SKM-1 treated with dmso at 0.1 percent for 144 hours (cell line): Measurements from ENCODE around the gene MTCL1.
A peak's percentile ranks its signal among the peaks of the same experiment; 100 is the strongest.

Experiments used
- DNase-seq: peaks from one replicate; lab custom pipeline; 2025; ENCODE audit not compliant: unreplicated experiment; lab: John Stamatoyannopoulos, UW

Gene MTCL1

DNA sequence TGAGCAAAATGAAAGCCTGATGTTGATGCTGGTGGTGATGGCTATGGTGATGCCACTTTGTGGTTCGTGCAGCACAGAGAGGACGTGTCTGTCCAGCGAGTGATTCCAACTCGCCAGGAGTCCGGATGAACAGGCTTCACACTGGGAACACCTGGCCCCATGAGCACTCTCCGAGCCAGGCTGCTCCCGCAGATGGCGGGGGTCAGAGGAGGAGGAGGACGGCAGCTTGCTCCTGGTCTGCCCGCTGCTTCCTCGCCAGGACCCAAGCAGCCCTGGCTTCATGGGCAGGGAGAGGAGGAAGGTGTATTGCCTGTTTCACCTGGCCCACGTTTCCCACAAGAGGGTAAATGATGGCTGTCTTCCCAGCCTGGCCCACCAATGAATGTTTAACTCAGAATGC lies 121.6 kb downstream of the MTCL1 start:
- no peak for DNase-seq

DNA sequence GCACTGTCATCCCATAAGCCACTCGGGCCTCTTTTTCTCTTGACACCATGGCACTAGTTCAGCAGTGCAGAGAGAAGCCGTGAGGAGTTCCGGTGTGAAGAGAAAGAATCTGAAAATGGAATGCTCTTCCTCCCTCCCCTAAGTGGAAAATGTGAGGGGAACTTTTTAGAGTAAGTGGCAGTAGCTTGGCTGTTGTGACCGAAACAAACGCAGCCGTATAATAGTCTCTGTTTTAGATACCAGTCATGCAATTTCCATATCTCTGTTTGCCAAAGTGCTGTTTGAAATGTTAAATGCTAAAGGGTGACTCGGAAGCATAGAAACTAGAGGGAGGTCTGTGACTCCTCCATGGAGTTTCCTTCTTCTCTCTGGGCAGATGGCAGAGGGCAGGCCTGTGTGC lies 122.9 kb downstream of the MTCL1 start:
- DNase-seq, result no peak

GRCh38 chr18:8828798-8829197 lies 123.4 kb downstream of the MTCL1 start:
- no peak for DNase-seq

DNA sequence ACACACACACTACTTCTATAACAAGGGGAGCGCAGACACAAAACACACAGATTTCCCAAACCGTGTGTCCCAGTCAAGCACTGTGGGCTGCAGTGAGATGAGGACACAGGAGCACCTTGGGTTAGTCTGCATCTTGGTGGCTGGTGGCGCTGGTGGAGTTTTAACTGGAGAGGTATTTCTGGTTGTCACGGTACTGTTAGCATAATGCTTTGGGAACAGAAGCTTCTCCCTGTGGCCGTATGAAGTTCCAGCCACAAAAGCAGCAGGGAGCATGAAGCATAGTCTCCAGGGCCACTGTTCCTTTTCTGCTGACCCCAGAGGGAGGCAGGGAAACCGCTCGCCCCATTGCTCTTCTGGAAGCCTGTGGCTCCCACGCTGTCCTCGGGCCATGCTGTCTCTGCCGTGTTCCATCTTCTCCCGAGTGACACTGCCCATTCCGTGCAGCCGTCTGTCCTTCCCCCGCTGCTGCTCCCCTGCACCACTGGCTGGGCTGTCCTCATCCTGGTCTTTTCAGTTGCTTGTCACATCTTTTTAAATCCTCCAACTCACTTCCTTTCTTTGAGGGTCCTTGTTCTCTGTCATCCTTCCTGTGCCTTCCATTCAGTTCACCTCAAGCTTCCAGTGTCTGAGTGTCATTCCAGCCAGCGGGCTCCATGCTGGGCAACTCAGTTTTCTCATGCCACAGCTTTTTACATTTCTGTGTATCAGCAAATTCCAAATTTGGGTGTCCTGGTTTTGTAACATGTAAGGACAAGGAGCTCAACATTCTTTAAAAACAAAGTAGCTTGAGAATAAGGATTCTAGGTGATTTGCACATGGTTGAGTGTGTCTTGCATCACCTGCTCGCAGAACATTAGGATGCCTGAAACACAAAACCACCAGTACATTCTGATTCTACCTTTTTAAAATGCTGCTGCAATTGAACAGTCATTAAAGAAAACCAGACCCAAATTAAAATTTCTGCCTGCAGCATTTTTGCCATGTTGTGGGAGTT lies 125.0 kb downstream of the MTCL1 start:
- no peak for DNase-seq

DNA sequence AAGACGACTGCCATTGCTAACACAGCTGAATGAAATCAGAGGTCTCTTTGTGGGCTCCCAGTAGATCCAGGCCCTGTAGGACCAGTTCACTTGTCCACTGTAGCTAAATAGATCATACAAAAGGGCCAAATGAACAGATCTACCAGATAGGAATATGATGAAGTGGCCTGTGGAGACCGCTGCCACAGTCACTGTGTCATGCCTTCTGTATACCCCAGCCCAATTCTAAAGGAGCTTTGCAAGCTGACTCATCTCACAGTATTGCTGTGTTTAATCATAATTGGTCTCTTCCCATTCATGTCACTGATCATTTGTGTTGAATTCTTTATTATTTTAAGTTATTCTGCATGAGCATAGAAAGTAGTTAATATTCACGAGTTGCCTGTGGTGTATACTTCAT lies 125.8 kb downstream of the MTCL1 start:
- DNase-seq, result no peak

GRCh38 chr18:8831531-8831930 lies 126.2 kb downstream of the MTCL1 start:
- no peak for DNase-seq

- DNase-seq, result no peak
Observed at GRCh38 chr18:8833480-8833879, 128.1 kb downstream of the MTCL1 start.

GRCh38 chr18:8834881-8835280 lies 129.5 kb downstream of the MTCL1 start:
- DNase-seq, result no peak

GRCh38 chr18:8835521-8835953 lies 130.2 kb downstream of the MTCL1 start:
- DNase-seq, result peak; percentile 9

GRCh38 chr18:8839281-8839680 lies 133.9 kb downstream of the MTCL1 start:
- no peak for DNase-seq

GRCh38 chr18:8841781-8842485 lies 136.6 kb downstream of the MTCL1 start:
- no peak for DNase-seq

DNA sequence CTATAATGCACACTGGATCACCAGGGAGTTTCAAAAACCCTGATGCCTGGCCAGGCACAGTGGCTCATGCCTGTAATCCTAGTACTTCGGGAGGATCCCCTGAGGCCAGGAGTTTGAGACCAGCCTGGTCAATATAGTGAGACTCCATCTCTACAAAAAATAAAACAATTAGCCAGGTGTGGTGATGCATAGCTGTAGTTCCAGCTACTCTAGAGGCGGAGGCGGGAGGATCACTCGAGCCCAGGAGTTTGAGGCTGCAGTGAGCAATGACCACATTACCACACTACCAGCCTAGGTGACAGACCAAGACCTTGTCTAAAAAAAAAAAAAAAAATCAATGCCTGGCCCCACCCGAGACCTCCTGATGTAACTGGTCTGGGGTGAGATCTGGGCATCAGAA lies 137.2 kb downstream of the MTCL1 start:
- DNase-seq, result no peak

GRCh38 chr18:8843005-8843404 lies 137.6 kb downstream of the MTCL1 start:
- DNase-seq, result no peak

- DNase-seq, result no peak
Observed at GRCh38 chr18:8844721-8845148, 139.4 kb downstream of the MTCL1 start.

DNA sequence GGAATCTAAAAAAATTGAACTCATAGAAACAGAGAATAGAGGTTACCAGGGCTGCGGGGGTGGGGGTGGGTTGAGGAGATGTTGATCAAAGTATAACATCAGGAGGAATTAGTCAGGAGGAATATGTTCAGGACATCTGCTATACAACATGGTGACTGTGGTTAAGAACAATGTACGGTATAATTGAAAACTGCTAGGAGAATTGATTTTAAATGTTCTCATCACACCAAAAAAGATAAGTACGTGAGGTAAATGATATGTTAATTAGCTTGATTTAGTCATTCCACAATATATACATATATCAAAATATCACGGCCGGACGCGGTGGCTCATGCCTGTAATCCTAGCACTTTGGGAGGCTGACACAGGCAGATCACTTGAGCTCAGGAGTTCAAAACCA lies 140.2 kb downstream of the MTCL1 start:
- DNase-seq, result no peak

DNA sequence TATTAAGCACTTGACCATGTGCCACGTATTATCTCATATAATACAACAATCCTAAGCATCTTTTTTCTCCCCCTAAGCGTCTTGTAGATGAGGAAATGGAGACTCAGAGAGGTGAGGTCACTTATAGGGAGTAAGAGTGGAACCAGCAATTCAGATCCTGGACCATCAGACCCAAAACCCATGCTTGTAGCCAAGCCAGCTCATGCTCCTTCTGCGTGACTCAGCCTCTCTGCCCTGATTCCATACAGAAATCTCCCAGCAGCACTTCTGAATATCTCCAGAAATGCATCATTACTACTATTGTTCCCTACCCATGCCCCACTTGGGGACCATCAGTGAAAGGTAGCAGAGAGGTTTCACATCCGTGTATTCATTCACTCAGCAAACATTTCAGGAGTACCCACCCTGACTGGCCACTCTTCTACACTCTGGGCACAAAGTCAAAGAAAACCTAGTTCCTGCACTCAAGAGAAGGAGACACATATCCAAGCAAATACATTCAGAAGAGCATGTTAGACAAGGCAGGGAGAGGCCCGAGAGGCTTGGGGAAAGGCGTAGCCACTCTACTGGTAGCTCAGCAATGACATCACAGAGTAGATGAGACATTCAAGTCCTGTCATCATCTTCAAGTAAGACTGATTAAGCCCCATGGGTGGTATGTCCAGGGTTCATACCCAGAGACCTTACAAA lies 141.9 kb downstream of the MTCL1 start:
- no peak for DNase-seq

GRCh38 chr18:8847900-8848299 lies 142.5 kb downstream of the MTCL1 start:
- DNase-seq, result no peak

DNA sequence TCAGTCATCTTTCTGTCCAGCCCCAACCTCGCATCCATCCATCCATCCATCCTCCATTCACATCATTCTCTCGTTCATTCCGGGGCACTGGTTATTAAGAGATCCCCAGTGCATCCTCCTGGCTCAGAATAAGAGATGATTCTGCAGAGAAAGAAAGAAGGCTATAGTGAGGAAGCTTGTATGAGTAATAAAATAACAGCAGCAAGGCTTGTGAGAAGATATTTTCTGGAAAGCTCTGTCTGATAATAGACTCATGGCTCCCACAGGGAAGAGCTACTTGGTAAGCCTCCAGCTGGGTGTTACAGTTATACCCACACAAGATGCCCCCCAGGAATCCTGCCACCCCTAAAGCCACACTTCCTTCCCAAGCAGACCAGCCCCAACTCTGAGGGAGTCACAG lies 143.2 kb downstream of the MTCL1 start:
- no peak for DNase-seq

DNA sequence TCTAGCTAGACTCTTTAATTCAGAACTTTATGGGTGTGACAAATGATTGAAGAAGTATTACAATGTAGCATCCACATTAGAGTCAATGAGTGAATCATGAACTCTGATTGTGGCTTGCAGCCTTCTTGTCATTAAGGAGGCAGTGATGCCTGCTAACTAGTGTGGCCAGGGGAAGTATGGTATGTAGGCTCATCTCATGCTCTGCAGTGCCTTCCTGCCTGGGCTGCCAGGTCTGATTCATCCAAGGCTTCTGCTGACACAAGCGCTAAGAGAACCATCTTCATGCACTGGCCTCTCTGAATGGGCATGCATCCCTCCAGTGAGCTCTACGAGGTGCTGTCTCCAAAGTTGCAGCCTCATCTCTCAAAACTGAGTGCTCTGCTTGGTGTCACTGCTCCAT lies 144.3 kb downstream of the MTCL1 start:
- no peak for DNase-seq

DNA sequence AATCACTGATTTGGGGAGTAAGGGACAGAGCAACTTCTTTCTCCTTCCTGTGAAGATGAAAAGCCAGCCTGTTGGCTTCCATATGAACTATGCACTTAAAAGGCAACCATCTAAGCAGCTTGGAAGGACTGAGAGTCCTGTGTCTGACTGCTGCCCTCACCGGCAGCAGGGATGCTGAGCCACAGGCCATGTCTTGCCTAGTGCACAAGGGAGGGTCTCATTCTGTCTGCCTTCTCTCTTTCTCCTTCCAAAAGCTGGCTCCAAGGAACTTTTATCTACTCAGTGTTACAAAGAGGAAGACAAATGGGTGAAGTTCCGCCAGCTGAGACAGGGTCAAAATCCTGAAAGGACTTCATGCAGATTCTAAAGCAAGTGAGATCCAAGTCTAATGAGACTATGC lies 146.3 kb downstream of the MTCL1 start:
- DNase-seq, result no peak

GRCh38 chr18:8854550-8854949 lies 149.2 kb downstream of the MTCL1 start:
- DNase-seq, result no peak

- DNase-seq, result no peak
Observed at GRCh38 chr18:8854962-8855361, 149.6 kb downstream of the MTCL1 start.
